ENCODE measurements around the gene PROZ. TPM values are rescaled to one million over a fixed set of nuclear protein-coding genes. Genes with fewer than 3 reads are reported as not detected.

Gene PROZ
- total RNA-seq, 1 experiment from 2014 or later, result not detected

DNA sequence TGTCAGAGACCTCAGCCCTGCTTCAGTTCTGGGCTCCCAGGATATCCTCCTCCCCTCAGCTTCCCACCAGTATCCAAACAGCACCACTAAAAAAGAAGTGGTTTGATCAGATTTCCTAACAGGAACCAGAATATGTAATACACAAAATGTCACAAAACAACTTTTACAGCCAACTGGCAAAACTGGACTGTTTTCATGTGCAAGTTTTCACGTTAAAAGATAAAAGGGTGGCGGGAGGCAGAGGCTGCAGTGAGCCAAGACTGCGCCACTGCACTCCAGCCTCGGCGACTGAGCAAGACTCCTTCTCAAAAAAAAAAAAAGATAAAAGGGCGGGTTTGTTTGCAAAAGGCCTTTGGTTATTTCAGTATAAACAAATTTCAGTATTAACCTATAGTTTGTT is 36.9 kb downstream of the PROZ start:
- Histone ChIP-seq H2AK5ac (ENCODE audit: insufficient read length, low read length) (no peak overlapping the region), H3K9ac (ENCODE audit: extremely low read depth, insufficient read length, low read length) (no peak overlapping the region), H3K18ac (ENCODE audit: insufficient read length, low read depth, low read length) (no peak overlapping the region), H3K23me2 (ENCODE audit: insufficient read length, low read depth, low read length, poor library complexity, severe bottlenecking) (no peaks in the 10 kb centered on the region), H2BK5ac (ENCODE audit: insufficient read length, low read length) (no peak overlapping the region), H2BK120ac (ENCODE audit: low read depth, low read length, poor library complexity, severe bottlenecking) (no peak overlapping the region), H3T11ph (ENCODE audit: low read length) (no peak overlapping the region), H4K5ac (ENCODE audit: insufficient read length, low read depth, low read length) (no peak overlapping the region), H3K79me2 (ENCODE audit: insufficient read depth, low read length) (no peaks in the 10 kb centered on the region), H2AFZ (ENCODE audit: low read length) (no peak overlapping the region), H3K4me2 (ENCODE audit: insufficient read depth, insufficient read length, low read length) (no peak overlapping the region), H3K23ac (ENCODE audit: insufficient read length, low read depth, low read length) (no peak overlapping the region), H3K9me3 (ENCODE audit: control insufficient read depth, low read depth, low read length) (no peaks in the 10 kb centered on the region), H4K20me1 (ENCODE audit: control insufficient read depth, insufficient read depth, insufficient read length) (no peaks in the 10 kb centered on the region), H2BK20ac (ENCODE audit: low read depth, low read length, poor library complexity, severe bottlenecking) (no peak overlapping the region), H4K91ac (ENCODE audit: insufficient read length, low read depth, low read length) (no peak overlapping the region), H3K4ac (ENCODE audit: low read depth, low read length) (no peak overlapping the region), H3K27ac (ENCODE audit: insufficient read length, low read depth, low read length) (no peak overlapping the region), H3K27me3 (ENCODE audit: insufficient read depth, low read length) (no peaks in the 10 kb centered on the region), H2BK15ac (ENCODE audit: low read depth, low read length) (no peak overlapping the region), H4K8ac (replicated peaks; ENCODE audit: insufficient read length, low read depth, low read length) (no peak overlapping the region), H3K56ac (ENCODE audit: insufficient read length, low read depth, low read length) (no peak overlapping the region), H3K14ac (ENCODE audit: insufficient read depth, low read length) (no peak overlapping the region), H3K79me1 (ENCODE audit: insufficient read depth, low read depth, low read length, poor library complexity, severe bottlenecking) (peaks cover 6% of the 10 kb centered on the region), H3K4me1 (ENCODE audit: insufficient read depth, low read length) (no peaks in the 10 kb centered on the region), H2BK12ac (ENCODE audit: insufficient read length, low read depth, low read length) (no peak overlapping the region)
- no peak for DNase-seq
- Mint-ChIP-seq H3K4me1 (no peaks in the 10 kb centered on the region), H3K27me3 (ENCODE audit: low read depth) (no peaks in the 10 kb centered on the region), H3K9me3 (no peaks in the 10 kb centered on the region), H3K27ac (peak overlapping the region in 1 of 3 experiments; percentile 19; a peak in 2 of 7 replicates), H3K36me3 (ENCODE audit: insufficient read depth in 1 of 3, low read depth in 3 of 3) (peaks cover 49 to 88% (median 75%) of the 10 kb centered on the region in 3 experiments; a peak in 6 of 7 replicates), H3K4me3 (no peak overlapping the region)
- WGBS (ENCODE audit: extremely low coverage, insufficient read length, low lambda C conversion rate), result no CpG with 5 or more reads among the region's 6 CpGs
- TF ChIP-seq, protein P1, sequence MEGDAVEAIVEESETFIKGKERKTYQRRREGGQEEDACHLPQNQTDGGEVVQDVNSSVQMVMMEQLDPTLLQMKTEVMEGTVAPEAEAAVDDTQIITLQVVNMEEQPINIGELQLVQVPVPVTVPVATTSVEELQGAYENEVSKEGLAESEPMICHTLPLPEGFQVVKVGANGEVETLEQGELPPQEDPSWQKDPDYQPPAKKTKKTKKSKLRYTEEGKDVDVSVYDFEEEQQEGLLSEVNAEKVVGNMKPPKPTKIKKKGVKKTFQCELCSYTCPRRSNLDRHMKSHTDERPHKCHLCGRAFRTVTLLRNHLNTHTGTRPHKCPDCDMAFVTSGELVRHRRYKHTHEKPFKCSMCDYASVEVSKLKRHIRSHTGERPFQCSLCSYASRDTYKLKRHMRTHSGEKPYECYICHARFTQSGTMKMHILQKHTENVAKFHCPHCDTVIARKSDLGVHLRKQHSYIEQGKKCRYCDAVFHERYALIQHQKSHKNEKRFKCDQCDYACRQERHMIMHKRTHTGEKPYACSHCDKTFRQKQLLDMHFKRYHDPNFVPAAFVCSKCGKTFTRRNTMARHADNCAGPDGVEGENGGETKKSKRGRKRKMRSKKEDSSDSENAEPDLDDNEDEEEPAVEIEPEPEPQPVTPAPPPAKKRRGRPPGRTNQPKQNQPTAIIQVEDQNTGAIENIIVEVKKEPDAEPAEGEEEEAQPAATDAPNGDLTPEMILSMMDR (conservative IDR thresholded peaks at IDR 0.05), result no peak

Data from H9 (cell line).